ENCODE results near the gene GABRB3.

Gene GABRB3

DNA sequence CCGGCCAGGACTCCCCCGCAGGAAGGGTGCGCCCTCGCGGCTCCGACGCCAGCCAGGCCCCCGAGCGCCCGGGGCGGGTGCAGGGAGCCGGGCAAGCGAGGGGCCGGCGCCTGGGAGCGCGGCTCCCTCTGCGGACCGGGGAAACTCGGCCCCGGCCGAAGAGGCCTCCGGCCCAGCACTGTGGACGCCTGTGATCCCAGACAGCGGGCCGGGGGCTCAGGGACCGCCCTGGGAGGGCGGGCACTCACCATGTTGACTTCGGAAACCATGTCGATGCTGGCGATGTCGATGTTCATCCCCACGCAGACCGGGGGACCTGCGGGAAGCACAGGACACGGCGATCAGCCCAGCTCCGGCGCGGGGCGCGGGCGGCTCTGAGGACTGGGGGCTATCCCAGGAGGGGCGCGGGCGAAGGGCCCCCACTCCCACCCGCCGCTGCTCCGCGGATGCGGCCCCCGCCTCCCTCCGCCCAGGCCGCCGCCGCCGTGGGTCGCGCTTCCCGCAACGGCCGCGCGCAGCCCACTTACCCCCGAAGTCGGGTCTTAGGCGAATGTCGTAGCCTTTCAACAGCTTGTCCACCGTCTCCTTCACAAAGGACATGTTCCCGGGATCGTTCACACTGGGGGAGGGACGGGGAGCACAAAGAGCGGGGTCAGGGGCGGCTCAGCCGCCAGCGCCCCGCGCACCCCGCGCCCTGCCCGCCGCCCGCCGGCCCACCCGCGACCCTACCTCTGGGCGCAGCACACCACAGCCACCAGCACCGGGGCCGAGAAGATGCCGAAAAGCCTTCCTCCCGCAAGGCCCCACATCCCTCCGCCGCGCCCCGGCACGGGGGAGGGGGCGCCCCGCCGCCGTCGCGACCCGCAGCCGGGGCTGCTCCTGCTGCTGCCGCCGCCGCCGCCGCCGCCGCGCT is at the start of gene GABRB3:
GABRB3 (minus strand) TSS at position 913 of the 913 bp plus-strand sequence.
- peak; percentile 65 for DNase-seq (ENCODE audit: low spot score)

DNA sequence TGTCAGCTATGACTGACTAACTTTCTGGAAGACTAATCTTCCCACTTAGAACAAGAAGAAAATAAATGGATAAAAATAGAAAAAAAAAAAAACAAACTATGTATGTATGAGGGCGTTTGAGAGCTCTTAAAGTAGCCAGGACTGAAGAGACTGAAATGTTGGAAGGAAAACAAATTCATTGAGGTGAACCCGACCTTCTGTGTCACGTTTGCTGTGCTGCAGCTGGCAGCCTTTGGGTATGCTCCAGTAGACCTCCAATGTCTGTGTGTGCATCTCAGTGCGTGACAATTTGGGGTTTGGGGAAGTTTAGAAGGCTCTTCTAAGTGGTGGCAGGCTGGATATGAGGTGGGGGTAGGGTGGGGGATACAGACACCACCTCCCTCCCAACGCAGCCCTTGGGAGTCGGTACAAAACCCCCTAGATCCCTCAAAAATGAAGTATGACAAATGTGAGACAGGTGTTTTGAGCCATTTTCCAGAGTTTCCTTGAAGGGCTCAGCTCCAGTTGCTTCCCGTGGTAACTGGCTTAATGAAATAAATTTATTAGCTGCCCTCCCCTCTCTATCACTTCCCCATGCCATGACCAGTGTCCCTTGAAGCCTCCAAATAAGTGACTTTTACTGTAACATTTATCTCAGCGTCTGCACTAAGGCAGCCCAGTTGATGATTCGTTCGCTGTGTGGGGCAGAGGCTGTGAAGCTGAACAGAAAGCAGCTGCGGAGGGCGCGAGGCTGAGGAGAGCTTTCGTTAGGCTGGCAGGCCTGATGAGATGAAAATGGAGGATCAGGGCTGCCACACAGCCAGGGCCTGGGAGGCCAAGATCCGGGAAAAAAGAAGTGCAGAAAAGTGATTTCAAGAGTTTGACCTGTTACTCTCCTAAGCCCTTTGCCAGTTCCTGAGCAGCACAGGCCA is 34.9 kb upstream of the GABRB3 start:
- DNase-seq (ENCODE audit: low spot score), result no peak

DNA sequence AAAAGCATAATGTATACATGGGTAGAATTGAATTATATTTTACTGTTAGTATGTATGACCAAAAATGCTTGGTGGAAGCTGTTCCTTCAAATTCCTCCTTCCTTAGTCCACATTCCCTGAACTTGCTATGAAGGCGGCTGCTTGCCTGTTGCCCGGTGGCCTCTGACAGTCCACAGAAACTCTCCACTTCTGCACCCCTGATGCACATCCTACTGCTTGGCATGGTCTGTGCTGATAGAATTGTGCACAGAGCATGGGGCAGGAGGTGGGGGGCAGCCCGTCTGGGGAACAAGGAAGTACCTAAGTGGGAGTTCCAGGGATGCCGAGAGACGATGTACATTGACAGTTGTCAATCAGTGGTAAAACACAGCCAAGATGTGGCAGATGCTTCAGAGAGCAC is 33.7 kb upstream of the GABRB3 start:
- no peak for DNase-seq (ENCODE audit: low spot score)

DNA sequence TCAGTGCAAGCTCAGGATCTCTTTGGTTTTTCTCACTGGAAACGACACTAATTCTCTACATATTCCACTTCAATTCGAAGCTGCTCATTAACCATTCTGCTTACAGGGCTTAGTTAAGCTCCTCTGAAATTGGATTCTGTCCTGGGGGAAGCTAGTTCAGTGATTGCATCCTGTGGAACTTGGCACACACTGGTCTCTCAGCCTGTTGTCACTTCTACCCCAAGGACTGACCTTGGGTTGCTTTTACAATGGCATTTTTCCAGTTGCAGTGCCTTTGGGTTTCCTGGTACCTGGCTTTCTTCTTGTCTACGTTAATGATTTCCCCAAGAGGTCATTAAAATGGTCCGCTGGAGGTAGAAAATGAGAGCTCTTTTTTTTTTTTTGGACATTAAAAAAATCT is 33.3 kb upstream of the GABRB3 start:
- DNase-seq (ENCODE audit: low spot score), result no peak

DNA sequence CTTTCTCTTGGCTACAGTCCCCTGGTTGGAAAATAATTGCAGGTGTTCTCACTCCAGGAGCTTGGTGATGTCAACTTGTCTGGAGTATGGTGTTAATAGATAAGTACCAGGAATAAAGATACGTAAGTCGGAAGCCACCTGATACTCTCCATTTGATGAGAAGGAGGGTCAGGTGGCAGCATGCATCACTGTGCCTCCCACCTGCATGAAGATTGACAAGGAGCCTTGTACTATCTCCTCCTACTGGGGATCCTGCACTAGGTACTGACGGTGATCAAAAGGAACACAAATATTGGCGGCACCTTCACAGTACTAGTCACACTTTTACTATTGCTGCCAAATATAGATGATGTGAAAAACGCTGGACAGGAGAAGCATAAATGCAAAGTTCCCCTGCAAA is 32.6 kb upstream of the GABRB3 start:
- DNase-seq (ENCODE audit: low spot score), result no peak

DNA sequence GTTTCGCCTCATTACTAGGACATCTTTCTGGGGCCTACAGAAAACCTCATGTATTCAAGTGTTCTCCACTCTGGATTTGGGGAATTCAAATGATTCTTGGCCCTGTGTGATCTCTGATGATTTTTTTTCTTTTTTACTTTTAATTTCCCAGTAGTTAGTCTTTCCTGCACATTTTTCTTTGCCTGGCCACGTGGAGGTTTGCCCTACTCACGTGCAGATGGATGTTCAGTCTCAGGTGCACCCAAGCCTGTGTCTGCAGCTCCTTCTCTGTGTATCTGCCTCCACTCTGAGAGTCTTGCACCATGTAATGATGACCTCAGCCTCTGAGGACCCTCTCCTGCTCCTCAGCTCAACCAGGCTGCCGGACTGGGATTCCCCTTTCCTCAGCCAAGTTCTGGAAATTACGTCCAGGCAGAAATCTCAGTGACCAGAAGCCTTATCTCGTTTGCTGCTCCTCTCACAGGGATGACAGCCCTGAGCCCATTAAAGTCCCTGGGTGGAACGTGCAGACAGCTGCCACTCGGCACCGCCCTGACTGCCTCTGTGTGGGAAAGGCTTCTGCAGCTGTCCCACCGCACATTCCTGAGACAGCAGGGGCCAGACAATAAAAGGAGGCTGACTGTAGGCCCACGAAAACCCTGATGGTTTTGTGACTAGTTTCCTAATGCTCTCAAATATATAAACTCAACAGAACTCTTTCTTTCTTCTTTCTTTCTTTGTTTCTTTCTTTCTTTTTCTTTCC is 31.4 kb upstream of the GABRB3 start:
- no peak for DNase-seq (ENCODE audit: low spot score)

DNA sequence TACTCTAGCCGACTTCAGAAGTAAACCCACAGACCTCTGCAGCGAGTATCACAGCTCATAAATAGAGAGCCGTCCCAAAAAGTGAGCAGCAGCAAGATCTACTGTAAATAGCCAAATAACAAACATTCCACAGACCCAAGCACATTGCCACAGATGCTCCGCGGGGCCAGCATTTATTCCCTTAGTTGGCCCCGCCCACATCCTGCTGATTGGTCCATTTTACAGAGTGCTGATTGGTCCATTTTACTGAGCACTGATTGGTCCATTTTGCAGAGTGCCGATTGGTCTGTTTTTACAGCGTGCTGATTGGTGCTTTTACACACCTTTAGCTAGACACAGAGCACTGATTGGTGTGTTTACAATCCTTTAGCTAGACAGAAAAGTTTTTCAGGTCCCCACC is 17.3 kb upstream of the GABRB3 start:
- no peak for DNase-seq (ENCODE audit: low spot score)

DNA sequence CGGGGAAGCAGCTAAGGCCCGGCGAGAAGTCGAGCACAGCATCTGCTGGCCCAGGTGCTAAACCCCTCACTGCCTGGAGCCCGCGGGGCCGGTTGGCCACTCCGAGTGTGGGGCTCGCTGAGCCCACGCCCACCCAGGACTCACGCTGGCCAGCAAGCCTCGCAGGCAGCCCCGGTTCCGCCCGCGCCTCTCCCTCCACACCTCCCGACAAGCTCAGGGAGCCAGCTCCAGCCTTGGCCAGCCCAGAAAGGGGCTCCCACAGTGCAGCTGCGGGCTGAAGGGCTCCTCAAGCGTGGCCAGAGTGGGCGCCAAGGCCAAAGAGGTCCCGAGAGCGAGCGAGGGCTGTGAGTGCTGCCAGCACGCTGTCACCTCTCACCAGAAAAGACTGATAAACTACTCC is 8.9 kb upstream of the GABRB3 start:
- no peak for DNase-seq (ENCODE audit: low spot score)

DNA sequence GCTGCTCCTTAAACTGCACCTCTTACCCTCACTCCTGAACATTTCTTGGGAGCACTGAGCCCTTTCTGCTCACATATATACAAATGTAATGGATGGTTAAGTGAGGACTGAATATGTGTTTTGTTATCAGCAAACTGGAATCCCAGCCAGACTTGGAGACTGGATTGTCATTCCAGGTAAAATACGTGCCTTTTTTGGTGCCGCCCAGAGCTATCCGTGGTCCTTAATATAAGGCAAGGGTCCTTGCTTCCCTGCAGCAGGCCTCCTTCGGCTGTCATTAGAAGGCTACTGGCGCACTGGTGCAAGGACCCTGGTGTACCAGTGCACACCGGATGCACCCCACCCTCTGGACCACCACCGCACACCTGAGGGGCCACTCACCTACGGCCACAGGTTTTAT is 1.1 kb upstream of the GABRB3 start:
- DNase-seq (ENCODE audit: low spot score), result peak; percentile 45

DNA sequence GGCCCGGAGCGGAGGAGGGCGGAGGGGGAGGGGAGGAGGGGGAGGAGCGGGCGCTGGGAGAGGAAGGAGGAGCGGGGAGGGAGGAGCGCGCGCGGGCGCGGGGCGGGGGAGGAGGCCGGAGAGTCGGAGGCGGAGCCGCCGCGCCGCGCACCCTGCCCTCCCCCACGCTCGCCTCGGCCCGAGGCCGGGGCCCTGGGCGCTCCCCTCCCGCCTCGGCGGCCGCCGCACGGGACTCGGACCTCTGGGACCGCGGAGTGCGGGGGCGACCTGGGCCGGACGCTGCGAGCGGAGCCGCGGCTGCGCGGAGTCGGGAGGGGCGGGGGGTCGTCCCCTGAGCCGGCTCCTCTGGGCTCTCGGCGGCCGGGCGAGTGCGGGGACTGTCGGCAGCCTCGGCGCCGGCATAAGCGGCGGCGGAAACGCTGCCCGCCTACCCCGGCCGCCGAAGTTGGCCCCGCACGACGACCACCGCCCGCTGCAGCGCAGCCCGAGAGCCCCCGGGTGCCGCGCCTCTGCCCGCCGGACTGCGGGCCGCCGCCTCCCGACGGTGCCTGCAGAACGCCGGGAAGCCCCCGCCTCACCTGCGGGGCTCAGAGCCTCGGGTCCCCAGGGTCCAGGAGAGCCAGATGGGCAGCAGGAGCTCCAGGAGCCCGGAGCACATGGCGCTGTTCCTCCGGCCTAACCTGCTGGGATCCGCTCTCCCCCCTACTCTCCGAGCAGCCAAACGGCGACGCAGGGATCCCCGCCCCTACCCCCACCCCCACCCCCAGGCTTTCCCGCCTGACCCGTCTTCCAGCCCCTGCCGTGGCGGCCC is 406 bp upstream of the GABRB3 start:
- DNase-seq (ENCODE audit: low spot score), result peak; percentile 93

DNA sequence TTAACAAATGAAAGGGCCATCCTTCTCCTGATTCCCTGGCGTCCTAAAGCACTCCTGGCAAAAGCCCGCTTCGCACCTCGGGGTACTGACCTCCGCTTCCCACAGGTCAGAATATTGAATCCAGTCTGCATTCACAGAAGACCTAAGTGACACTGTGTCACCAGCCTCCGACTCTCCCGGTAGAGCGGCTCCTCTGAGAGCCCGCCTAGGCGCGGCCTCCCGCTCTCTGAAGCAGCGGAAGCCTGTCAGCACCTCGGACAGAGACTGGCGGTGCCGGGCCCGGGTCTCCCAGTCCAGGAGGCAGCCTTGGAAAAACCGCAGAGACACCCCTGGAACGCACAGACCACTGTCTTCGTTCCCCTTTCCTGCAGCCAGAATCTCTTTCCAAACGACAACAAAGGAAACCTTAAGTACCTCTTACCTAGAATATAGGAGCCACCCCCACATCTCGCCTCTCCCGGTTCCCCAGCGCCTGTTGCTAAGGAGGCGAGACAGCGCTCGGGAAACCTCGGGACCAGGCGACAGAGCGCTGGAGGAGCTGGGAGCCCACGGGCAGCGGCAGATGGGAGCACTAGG is 1.2 kb downstream of the GABRB3 start:
- peak; percentile 68 for DNase-seq (ENCODE audit: low spot score)

DNA sequence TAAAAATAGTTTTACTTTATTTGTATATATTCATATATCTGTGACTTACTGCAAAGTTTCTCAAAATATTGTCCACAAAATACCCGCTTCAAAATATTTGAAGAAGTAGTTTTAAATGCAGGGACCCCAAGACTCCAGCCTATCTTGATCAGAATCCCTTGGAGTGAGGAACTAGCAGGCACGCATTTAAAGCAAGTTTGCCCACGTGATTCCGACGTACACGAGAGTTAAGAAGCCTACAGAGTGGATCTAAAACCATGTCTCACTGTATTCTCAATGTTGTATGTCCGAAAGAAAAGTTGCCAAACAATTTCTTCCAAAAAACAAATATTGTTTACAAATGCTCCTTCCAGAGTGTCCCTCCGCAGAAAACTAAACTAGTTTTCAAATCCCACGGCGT is 1.7 kb downstream of the GABRB3 start:
- no peak for DNase-seq (ENCODE audit: low spot score)

DNA sequence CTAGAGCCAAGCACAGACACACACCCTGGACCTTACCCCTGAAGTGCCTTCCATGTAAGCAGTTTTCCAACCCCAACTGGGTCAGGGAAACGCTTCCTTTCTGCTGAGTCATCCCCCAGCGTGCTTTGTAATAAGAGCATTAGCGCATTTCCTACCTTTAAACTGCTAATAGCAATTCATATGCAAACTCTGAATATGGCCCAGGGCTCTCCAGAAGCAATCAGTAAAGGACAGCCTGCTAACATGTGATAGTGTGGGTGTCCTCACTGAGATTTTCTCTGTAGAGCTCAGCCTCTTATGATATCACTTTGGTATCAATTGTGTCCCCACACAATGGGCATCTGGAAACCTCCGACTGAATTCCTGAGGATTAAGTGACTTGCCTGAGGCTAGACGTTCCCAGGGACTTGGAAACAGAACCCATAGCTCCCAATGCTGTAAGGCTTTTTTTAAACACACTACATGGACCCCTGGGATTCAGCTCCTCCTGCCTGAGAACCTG is 5.6 kb downstream of the GABRB3 start:
- peak; percentile 46 for DNase-seq (ENCODE audit: low spot score)

DNA sequence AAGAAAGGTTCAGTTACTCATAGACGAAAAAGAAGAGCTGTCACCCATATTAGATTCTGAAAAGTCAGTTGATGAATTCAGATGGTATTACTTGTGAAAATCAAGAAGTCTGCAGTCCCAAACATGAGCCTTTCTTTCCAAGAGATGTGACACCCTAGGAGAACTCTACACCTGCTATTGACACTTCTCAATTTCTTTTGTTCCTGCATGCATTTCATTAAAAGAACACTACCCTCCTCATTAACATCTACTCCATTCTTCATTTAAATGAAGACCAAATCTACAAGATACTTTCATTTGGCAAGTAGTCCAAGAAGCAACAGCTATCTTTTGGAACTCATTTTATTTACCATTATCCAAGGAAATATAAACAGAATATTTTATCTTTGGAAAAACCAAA is 6.6 kb downstream of the GABRB3 start:
- no peak for DNase-seq (ENCODE audit: low spot score)

DNA sequence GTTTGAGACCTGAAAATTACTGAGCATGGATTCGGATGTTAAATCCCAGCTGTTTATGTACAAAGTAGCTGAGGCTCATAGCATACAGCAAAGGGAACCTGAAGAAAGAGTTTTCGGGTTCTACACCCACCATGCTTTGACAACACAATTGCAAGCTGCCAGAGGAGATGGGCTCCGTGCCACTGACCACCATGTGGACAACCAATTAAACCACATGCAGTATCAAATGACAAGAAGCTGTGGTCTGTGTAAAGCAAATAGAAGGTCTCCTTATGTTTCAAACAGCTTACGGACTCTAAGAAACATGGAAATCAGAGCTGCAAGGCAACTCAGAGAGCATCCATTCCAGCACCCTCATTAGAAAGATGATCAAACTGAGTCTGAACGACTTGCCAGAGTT is 12.9 kb downstream of the GABRB3 start:
- no peak for DNase-seq (ENCODE audit: low spot score)

DNA sequence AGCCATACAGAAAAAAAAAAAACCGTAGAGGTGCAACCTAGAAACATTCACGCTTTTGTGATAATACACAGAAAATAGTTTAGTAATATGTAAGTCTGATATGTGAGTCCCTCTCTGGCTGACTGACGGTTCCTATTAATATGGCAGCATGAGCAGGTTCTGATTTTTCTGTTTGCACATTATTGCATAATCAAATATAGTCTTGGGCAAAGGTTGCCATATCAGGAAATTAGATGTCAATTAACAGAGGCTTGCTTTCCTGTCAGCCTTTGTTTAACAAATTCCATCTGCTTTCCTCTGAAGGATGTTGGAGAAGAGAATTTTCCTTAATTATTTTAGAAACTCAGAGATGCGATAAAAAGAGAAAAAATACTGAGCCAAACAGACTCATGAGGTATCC is 14.8 kb downstream of the GABRB3 start:
- DNase-seq (ENCODE audit: low spot score), result no peak

DNA sequence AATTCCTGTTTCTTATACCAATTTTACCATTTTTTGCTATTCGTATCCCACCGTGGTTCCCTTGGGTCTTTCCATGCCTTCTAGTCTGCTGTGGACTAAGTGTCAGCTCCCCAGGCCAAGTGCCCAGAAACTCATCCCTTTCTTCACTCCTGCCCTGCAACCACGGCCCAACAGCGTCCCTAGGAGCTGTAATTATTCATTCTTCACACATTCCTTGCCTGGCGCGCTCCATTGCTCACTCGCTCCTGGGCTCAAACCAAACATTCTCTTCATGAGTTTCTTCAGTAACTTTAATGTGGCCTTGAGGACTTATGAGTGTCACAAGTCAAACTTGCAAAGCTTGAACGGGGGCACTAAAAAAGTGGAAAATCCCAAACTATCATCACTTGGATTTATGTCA is 15.7 kb downstream of the GABRB3 start:
- no peak for DNase-seq (ENCODE audit: low spot score)

DNA sequence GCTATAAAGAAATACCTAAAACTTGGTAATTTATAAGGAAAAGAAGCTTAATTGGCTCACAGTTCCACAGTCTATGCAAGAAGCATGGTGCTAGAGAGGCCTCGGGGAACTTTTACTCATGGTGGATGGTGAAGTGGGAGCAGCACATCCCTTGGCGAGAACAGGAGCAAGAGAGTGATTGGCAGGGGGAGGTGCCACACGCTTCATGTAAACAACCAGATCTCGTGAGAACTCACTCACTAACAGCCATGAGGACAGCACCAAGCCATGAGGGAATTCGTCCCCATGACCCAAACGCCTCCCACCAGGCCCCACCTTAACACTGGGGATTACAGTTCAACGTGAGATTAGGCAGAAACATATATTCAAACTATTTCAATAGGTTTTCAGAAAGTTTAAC is 28.0 kb downstream of the GABRB3 start:
- no peak for DNase-seq (ENCODE audit: low spot score)

DNA sequence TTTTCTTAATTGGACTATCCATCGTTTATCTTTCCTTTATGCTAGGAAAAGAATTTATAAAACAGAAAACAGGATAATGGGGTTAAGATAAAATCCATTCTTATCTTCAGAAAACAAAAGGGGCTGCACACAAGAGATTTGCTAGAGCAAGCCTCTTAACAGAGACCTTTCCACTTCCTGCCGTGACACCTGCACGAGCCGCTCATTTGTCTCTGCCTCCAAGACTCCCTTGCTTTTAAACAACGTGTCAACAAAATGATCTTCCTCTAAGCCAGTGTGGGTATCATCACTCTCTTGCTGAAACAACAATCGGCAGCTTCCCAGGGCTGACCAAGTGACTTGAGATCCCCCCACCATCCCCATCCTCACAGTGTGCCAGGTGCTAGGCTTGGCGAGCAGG is 33.1 kb downstream of the GABRB3 start:
- DNase-seq (ENCODE audit: low spot score), result no peak

DNA sequence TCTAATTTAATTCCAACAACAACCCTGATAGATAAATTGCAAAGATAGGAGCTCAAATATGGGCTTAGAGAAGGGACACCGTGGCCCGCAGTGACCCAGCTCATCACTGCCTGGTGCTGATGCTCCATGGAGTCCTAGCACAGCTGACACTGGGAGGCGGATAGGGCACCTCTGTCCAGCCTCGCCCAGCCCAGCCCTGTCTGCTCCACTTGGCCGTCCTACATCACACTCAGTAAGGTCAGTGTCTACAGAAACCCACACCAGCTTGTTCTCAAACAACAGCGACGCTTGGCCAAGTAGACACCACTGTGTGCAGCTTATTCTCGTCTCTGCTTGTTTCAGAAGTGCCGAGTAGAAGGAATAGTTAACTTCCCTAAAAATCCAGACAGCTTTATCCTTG is 33.9 kb downstream of the GABRB3 start:
- DNase-seq (ENCODE audit: low spot score), result no peak

Measured in D341Med (cell line).